ENCODE data around the gene MRGPRG. TPM values are rescaled to one million over a fixed set of nuclear protein-coding genes. Genes with fewer than 3 reads are reported as not detected.

The MRGPRG gene
- total RNA-seq, 1 donor from 2014 or later: not detected

- TF ChIP-seq CTCF (IDR thresholded peaks at IDR 0.05): no peak
- no peak for DNase-seq (ENCODE audit: low spot score in 2 of 2)
- Histone ChIP-seq H3K27me3 (no peaks in the 10 kb centered on the region), H3K27ac (no peak overlapping the region), H3K4me3 (no peak overlapping the region), H3K9me3 (no peaks in the 10 kb centered on the region), H3K36me3 (no peaks in the 10 kb centered on the region), H3K4me1 (no peaks in the 10 kb centered on the region)
- intact Hi-C loops (cut with DNase I): no loop called here
Measured at GRCh38 chr11:3237119-3237518, 18.5 kb upstream of the MRGPRG start.

GRCh38 chr11:3234846-3235245 is 16.2 kb upstream of the MRGPRG start:
- no peak for DNase-seq (ENCODE audit: low spot score in 2 of 2)
- TF ChIP-seq CTCF (IDR thresholded peaks at IDR 0.05): no peak
- Histone ChIP-seq H3K9me3 (no peaks in the 10 kb centered on the region), H3K27me3 (no peaks in the 10 kb centered on the region), H3K27ac (no peak overlapping the region), H3K4me3 (no peak overlapping the region), H3K4me1 (no peaks in the 10 kb centered on the region), H3K36me3 (no peaks in the 10 kb centered on the region)
- intact Hi-C loops (cut with DNase I): no loop called here

GRCh38 chr11:3232956-3233355 is 14.3 kb upstream of the MRGPRG start:
- H3K4me3 ChIP-seq: no peak overlapping the region
- H3K4me1 ChIP-seq: no peaks in the 10 kb centered on the region
- no peaks in the 10 kb centered on the region for H3K36me3 ChIP-seq
- H3K9me3 ChIP-seq: no peaks in the 10 kb centered on the region
- no peak for DNase-seq (ENCODE audit: low spot score in 2 of 2)
- no peaks in the 10 kb centered on the region for H3K27me3 ChIP-seq
- intact Hi-C loops (cut with DNase I): no loop called here
- no peak overlapping the region for H3K27ac ChIP-seq
- TF ChIP-seq CTCF (IDR thresholded peaks at IDR 0.05): no peak

- intact Hi-C loops (cut with DNase I): no loop called here
- Histone ChIP-seq H3K9me3 (no peaks in the 10 kb centered on the region), H3K27ac (no peak within 1 kb of the TSS), H3K27me3 (no peaks in the 10 kb centered on the region), H3K36me3 (no peaks in the 10 kb centered on the region), H3K4me1 (no peaks in the 10 kb centered on the region), H3K4me3 (peak within 1 kb of the TSS in 1 of 2 donors; percentile 56)
- TF ChIP-seq CTCF (IDR thresholded peaks at IDR 0.05): no peak
- DNase-seq (ENCODE audit: low spot score in 2 of 2): peak in 1 of 2 donors; percentile 62
Measured at GRCh38 chr11:3231851-3232744, 13.5 kb upstream of the MRGPRG start, which contains the start of gene MRGPRE. TSS of gene MRGPRE (minus strand) at chr11:3232417. CDS start at chr11:3228799, 3,618 bp downstream.

GRCh38 chr11:3231550-3231850 is 12.9 kb upstream of the MRGPRG start:
- Histone ChIP-seq H3K4me1 (no peaks in the 10 kb centered on the region), H3K27ac (no peak overlapping the region), H3K4me3 (no peak overlapping the region), H3K27me3 (no peaks in the 10 kb centered on the region), H3K36me3 (no peaks in the 10 kb centered on the region), H3K9me3 (no peaks in the 10 kb centered on the region)
- DNase-seq (ENCODE audit: low spot score in 2 of 2): no peak
- intact Hi-C loops (cut with DNase I): no loop called here
- TF ChIP-seq CTCF (IDR thresholded peaks at IDR 0.05): no peak

Measured in ascending aorta (tissue), 2 donors.